OCI-LY1 (cell line): ENCODE results near the gene MVB12B.

Source experiments
- H2AFZ ChIP-seq: fragments of 200-600 bp; sonication (generic), shearing (Covaris generic); 2 replicates; pipeline ENCODE4 v1.6.0; 2014; ENCODE audit warnings: antibody characterized with exemption, mild to moderate bottlenecking, low read length
- H3F3A ChIP-seq: fragments of 200-600 bp; sonication (generic), shearing (Covaris generic); 2 replicates; pipeline ENCODE4 v1.6.0; 2014; ENCODE audit warnings: mild to moderate bottlenecking, antibody characterized with exemption, low read length, moderate library complexity; ENCODE audit not compliant: insufficient read depth
- H3K27ac ChIP-seq: fragments of 200-600 bp; sonication (generic); 2 replicates; pipeline ENCODE4 v1.5.1; 2014; ENCODE audit warnings: low read length, mixed run types, mild to moderate bottlenecking, low read depth; ENCODE audit not compliant: poor library complexity, severe bottlenecking
- H3K27me3 ChIP-seq: fragments of 200-600 bp; sonication (generic); 2 replicates; pipeline ENCODE4 v1.6.0; 2014; ENCODE audit warnings: antibody characterized with exemption, mild to moderate bottlenecking, low read length, moderate library complexity; ENCODE audit not compliant: insufficient read depth
- H3K36me3 ChIP-seq: fragments of 200-600 bp; sonication (generic); 2 replicates; pipeline ENCODE4 v1.6.1; 2014; ENCODE audit warnings: mild to moderate bottlenecking, antibody characterized with exemption, low read length, moderate library complexity, mixed read lengths; ENCODE audit not compliant: insufficient read depth
- H3K4me1 ChIP-seq: fragments of 200-600 bp; sonication (generic); 2 replicates; pipeline ENCODE4 v1.5.1; 2014; ENCODE audit warnings: mild to moderate bottlenecking, low read length, moderate library complexity; ENCODE audit not compliant: insufficient read depth, severe bottlenecking
- H3K4me2 ChIP-seq: fragments of 200-600 bp; sonication (generic), shearing (Covaris generic); 2 replicates; pipeline ENCODE4 v1.6.1; 2014; ENCODE audit warnings: low read length
- H3K4me3 ChIP-seq: fragments of 200-600 bp; sonication (generic); 2 replicates; pipeline ENCODE4 v1.5.1; 2014; ENCODE audit warnings: low read length, low read depth, mild to moderate bottlenecking, mixed read lengths; ENCODE audit not compliant: poor library complexity, severe bottlenecking
- H3K79me2 ChIP-seq: fragments of 200-600 bp; shearing (Covaris generic); 2 replicates; pipeline ENCODE4 v1.6.1; 2016; ENCODE audit warnings: mixed run types, low read length, mixed read lengths; ENCODE audit not compliant: insufficient read depth
- H3K9ac ChIP-seq: fragments of 200-600 bp; sonication (generic), shearing (Covaris generic); 2 replicates; pipeline ENCODE4 v1.6.1; 2014; ENCODE audit warnings: mild to moderate bottlenecking, low read length, mixed read lengths
- H3K9me2 ChIP-seq: fragments of 200-600 bp; sonication (generic), shearing (Covaris generic); 2 replicates; pipeline ENCODE4 v1.6.1; 2014; ENCODE audit warnings: low read depth, mild to moderate bottlenecking, low read length, mixed read lengths
- H3K9me3 ChIP-seq: fragments of 200-600 bp; shearing (Covaris generic); 2 replicates; pipeline ENCODE4 v1.6.1; 2014; ENCODE audit warnings: low read length, mixed read lengths
- H4K20me1 ChIP-seq: fragments of 200-600 bp; sonication (generic), shearing (Covaris generic); 2 replicates; pipeline ENCODE4 v1.6.0; 2016; ENCODE audit warnings: mild to moderate bottlenecking, low read length; ENCODE audit not compliant: insufficient read depth
- CTCF ChIP-seq: fragments of 200-600 bp; sonication (generic), shearing (Covaris generic); IDR thresholded peaks from 2 replicates; pipeline ENCODE4 v1.5.1; 2017; ENCODE audit warnings: mild to moderate bottlenecking, antibody characterized with exemption, low read length, moderate library complexity, mixed read lengths
- EZH2 ChIP-seq: fragments of 200-600 bp; sonication (generic), shearing (Covaris generic); IDR thresholded peaks from 2 replicates; pipeline ENCODE4 v1.8.0; 2017; ENCODE audit warnings: borderline replicate concordance, mixed run types, mild to moderate bottlenecking, antibody characterized with exemption, low read length, moderate library complexity, mixed read lengths

Gene MVB12B

DNA sequence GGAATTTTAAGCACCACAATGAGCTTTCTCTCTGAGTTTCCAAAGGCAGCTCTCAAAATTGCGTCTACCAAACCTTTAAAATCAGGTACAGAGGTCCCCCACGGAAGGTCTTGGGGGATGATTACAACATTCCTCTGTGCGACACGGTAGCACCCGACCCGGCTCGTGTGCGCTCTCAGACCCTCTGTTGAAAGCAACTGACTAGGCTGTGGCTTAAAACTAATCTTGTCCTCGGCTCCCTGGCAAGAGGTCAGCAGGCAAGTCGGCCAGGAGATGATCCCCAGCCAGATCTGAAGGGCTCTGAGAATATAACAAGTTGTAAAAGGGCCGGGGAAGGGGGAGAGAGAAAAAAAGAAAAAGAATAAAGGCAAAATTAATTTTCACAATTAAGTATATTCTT, 194.5 kb downstream of the MVB12B start:
- Histone ChIP-seq H3K36me3 (no peaks in the 10 kb centered on the region), H3K9me2 (no peaks in the 10 kb centered on the region), H3K4me2 (no peak overlapping the region), H3K27me3 (peaks cover 10% of the 10 kb centered on the region), H3K27ac (no peak overlapping the region), H3K4me3 (no peak overlapping the region), H3K9ac (no peak overlapping the region), H2AFZ (no peak overlapping the region), H3K79me2 (no peaks in the 10 kb centered on the region), H3K4me1 (peaks cover 5% of the 10 kb centered on the region), H3K9me3 (no peaks in the 10 kb centered on the region), H4K20me1 (no peaks in the 10 kb centered on the region), H3F3A (no peaks in the 10 kb centered on the region)
- no peak for TF ChIP-seq EZH2
- TF ChIP-seq CTCF = no peak

DNA sequence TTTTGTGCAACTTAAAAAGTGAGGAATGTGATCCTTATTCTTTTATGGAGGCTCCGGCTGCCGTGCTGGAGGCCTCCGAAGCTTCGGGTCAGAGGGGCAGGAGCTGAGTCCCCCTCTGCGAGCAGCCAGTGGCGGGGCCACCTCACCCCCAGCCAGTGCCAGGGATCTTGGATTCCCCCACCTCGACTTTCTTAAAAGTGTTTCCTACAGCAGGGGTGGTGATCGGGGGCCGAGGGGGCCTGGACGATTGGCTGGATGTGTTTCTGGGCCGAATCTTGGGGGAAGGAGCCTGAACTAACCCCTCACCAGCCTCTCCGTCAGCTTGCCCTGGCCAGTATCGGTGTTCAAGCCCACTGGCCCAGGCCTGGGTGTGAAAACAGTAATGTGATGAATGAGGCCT, 194.9 kb downstream of the MVB12B start:
- Histone ChIP-seq H3K36me3 (no peaks in the 10 kb centered on the region), H3K4me3 (no peak overlapping the region), H2AFZ (no peak overlapping the region), H3K9ac (no peak overlapping the region), H3F3A (no peaks in the 10 kb centered on the region), H4K20me1 (no peaks in the 10 kb centered on the region), H3K27ac (no peak overlapping the region), H3K9me2 (no peaks in the 10 kb centered on the region), H3K4me1 (peaks cover 5% of the 10 kb centered on the region), H3K4me2 (no peak overlapping the region), H3K9me3 (no peaks in the 10 kb centered on the region), H3K27me3 (peaks cover 10% of the 10 kb centered on the region), H3K79me2 (no peaks in the 10 kb centered on the region)
- TF ChIP-seq CTCF (no peak), EZH2 (no peak)

DNA sequence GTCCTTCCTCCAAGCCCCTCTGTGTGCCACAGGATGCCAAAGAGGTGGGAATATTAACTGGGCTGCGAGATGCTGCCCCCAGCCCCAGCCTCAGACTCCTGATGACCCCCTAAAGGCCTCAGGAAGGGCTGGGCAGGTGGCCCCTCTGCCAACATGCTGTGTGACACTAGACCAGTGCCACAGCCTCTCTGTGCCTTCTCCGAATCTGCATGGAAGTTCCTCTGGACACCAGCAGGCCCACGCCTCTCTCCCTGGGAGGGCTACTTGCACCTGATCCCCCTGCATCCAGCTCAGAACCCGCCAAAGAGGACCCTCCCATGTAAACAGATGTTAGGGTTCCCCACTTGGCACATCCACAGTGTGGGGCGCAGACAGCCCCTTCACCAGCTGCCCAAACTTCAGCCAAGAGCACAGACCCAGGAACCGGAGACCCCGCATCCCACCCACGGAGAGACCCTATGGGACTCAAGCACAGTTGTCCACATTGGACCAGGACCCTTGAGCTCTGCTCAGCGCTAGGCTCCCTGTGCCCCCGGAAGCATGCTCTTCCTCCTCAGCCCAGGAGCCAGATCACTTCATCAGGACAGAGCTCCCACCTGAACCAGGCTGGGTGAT, 195.5 kb downstream of the MVB12B start:
- Histone ChIP-seq H3K4me2 (no peak overlapping the region), H3K9ac (no peak overlapping the region), H3K36me3 (no peaks in the 10 kb centered on the region), H4K20me1 (no peaks in the 10 kb centered on the region), H3K27ac (no peak overlapping the region), H3F3A (no peaks in the 10 kb centered on the region), H3K79me2 (no peaks in the 10 kb centered on the region), H3K4me1 (peaks cover 3% of the 10 kb centered on the region), H2AFZ (no peak overlapping the region), H3K9me2 (no peaks in the 10 kb centered on the region), H3K9me3 (no peaks in the 10 kb centered on the region), H3K4me3 (no peak overlapping the region), H3K27me3 (peaks cover 10% of the 10 kb centered on the region)
- TF ChIP-seq CTCF (no peak), EZH2 (no peak)
